ENCODE results near the gene MRPL51. TPM values are rescaled to one million over a fixed set of nuclear protein-coding genes. Genes with fewer than 3 reads are reported as not detected.

The MRPL51 gene
- total and polyA plus RNA-seq, 2 of the 8 experiments (the other 6 are each of a cell fraction or from before 2014, with no cell fraction given), result 119 to 331 TPM

- TF ChIP-seq CTCF (IDR thresholded peaks at IDR 0.05; ENCODE audit: control extremely low read depth in 1 of 3, insufficient read depth in 1 of 3, low read depth in 1 of 3, low read length in 3 of 3), result no peak
- no peak for TF ChIP-seq BCL11A (IDR thresholded peaks at IDR 0.05; ENCODE audit: low read depth in 2 of 2, low read length in 2 of 2)
- no peak for TF ChIP-seq SIRT6 (IDR thresholded peaks at IDR 0.05; ENCODE audit: low read length)
These were observed 49.6 kb downstream of the MRPL51 start (continued) for GRCh38 chr12:6443361-6443983.

Measured in H1 (cell line).